Astrocyte (in vitro differentiated cells and primary cell): Measurements from ENCODE around the gene KDM3B.

Source experiments
- EZH2 ChIP-seq: IDR thresholded peaks from 2 replicates; pipeline ENCODE4 v1.6.1; 2012; ENCODE audit warnings: mild to moderate bottlenecking, low read length, inconsistent platforms; ENCODE audit not compliant: insufficient read depth
- TF ChIP-seq, protein P1 (sequence below): IDR thresholded peaks from 2 replicates; pipeline ENCODE4 v1.5.1; 2011; ENCODE audit warnings: low read depth, mild to moderate bottlenecking, inconsistent platforms, low read length, moderate library complexity; ENCODE audit not compliant: insufficient read depth

DNA sequence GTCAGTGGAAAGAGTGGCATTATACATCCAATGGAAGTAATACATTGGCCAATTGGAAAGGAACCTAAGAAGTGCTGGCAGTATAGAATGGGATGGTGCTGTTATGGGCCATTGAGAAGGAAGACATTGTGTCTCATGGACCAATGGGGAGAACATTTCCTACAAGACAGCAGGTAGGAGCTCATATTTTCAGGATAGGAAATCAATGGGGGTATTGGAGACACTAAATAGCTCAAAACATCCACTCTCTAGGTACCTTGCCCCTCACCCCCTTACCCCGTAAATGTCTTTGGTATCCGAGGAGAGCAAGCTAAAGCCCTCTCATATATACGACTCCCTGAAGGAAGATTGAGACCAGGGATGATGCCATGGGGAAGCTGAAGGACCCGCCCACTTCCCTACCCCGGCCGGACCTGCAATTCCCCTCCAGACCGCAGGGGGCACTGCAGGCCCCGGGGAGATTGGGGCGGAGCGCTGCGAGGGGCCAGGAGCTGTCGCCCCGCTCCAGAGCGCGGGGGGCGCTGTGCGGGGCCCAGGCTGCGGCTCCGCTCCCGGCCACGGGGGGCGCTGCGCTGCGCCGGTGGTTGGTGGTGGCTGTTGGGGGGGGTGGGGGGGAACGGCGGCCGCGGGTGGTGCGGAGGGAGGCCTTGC lies at the start of gene KDM3B:
- TF ChIP-seq, protein P1, sequence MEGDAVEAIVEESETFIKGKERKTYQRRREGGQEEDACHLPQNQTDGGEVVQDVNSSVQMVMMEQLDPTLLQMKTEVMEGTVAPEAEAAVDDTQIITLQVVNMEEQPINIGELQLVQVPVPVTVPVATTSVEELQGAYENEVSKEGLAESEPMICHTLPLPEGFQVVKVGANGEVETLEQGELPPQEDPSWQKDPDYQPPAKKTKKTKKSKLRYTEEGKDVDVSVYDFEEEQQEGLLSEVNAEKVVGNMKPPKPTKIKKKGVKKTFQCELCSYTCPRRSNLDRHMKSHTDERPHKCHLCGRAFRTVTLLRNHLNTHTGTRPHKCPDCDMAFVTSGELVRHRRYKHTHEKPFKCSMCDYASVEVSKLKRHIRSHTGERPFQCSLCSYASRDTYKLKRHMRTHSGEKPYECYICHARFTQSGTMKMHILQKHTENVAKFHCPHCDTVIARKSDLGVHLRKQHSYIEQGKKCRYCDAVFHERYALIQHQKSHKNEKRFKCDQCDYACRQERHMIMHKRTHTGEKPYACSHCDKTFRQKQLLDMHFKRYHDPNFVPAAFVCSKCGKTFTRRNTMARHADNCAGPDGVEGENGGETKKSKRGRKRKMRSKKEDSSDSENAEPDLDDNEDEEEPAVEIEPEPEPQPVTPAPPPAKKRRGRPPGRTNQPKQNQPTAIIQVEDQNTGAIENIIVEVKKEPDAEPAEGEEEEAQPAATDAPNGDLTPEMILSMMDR: peak; percentile 95
- no peak for TF ChIP-seq EZH2
